ENCODE measurements around the gene INTS11.

DNA sequence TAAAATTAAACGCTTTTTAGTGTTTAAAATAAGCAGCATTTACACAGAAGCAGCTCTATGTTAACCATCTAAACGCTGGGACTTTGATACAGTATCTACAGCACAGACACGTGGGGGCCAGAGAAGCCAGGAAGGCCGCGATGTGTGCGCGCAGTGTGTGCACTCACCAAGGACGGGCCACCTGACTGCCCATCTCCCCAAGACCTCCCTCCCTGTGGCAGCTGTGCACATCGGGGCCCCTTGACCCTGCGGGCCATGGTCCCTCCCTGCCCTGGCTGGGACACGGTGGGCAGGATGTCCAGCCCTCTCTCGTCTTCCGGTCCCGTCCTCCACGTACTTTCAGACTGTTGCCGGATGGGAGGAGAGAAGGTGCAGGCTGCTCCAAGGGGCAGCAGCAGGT lies 10.8 kb upstream of the INTS11 start:
- TF ChIP-seq, protein P1, sequence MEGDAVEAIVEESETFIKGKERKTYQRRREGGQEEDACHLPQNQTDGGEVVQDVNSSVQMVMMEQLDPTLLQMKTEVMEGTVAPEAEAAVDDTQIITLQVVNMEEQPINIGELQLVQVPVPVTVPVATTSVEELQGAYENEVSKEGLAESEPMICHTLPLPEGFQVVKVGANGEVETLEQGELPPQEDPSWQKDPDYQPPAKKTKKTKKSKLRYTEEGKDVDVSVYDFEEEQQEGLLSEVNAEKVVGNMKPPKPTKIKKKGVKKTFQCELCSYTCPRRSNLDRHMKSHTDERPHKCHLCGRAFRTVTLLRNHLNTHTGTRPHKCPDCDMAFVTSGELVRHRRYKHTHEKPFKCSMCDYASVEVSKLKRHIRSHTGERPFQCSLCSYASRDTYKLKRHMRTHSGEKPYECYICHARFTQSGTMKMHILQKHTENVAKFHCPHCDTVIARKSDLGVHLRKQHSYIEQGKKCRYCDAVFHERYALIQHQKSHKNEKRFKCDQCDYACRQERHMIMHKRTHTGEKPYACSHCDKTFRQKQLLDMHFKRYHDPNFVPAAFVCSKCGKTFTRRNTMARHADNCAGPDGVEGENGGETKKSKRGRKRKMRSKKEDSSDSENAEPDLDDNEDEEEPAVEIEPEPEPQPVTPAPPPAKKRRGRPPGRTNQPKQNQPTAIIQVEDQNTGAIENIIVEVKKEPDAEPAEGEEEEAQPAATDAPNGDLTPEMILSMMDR (IDR thresholded peaks at IDR 0.05; ENCODE audit: low read length), result no peak
- TF ChIP-seq EZH2 (IDR thresholded peaks at IDR 0.05; ENCODE audit: borderline replicate concordance, low read length), result no peak

Data from OCI-LY1 (cell line).